HCT116 (cell line): Measurements from ENCODE around the gene KRTAP10-8.

Experiments
- EZH2phosphoT487 ChIP-seq: fragments of 200-600 bp; IDR thresholded peaks from 2 replicates; pipeline ENCODE4 v1.6.1; 2018; ENCODE audit warnings: antibody characterized with exemption, borderline replicate concordance
- POLR2A ChIP-seq: IDR thresholded peaks from 2 replicates; pipeline ENCODE4 v1.7.0; 2011; ENCODE audit warnings: borderline replicate concordance; ENCODE audit not compliant: insufficient read depth, insufficient read length; ENCODE audit errors: extremely low read depth
- SRF ChIP-seq: IDR thresholded peaks from 2 replicates; pipeline ENCODE4 v1.6.1; 2012; ENCODE audit warnings: low read depth
- ZNF274 ChIP-seq: fragments of 200-500 bp; sonication (Bioruptor generic); IDR thresholded peaks from 2 replicates; pipeline ENCODE4 v1.6.1; 2014; ENCODE audit warnings: mild to moderate bottlenecking, low read depth, low read length, inconsistent platforms
- TF ChIP-seq, protein P1 (sequence below), 3 experiments: fragments of 200-600 bp in 1 of 3; sonication (generic) in 1 of 3; IDR thresholded peaks in 2 of 3; conservative IDR thresholded peaks in 1 of 3; 2 replicates each; pipeline ENCODE4 v1.5.1; 2012 to 2017; ENCODE audit warnings: low read depth in 2 of 3, low read length in 2 of 3, antibody characterized with exemption in 1 of 3, borderline replicate concordance in 1 of 3, control low read depth in 1 of 3, mild to moderate bottlenecking in 1 of 3, mixed read lengths in 1 of 3, mixed run types in 1 of 3, moderate library complexity in 1 of 3; ENCODE audit not compliant: insufficient read depth in 1 of 3
- TF ChIP-seq, protein P2 (sequence below): IDR thresholded peaks from 2 replicates; pipeline ENCODE4 v1.6.1; 2011; ENCODE audit warnings: mild to moderate bottlenecking, low read length, moderate library complexity; ENCODE audit not compliant: insufficient replicate concordance; ENCODE audit errors: extremely low read depth
- TF ChIP-seq, protein P3 (sequence below): IDR thresholded peaks from 2 replicates; pipeline ENCODE4 v1.6.1; 2012

DNA sequence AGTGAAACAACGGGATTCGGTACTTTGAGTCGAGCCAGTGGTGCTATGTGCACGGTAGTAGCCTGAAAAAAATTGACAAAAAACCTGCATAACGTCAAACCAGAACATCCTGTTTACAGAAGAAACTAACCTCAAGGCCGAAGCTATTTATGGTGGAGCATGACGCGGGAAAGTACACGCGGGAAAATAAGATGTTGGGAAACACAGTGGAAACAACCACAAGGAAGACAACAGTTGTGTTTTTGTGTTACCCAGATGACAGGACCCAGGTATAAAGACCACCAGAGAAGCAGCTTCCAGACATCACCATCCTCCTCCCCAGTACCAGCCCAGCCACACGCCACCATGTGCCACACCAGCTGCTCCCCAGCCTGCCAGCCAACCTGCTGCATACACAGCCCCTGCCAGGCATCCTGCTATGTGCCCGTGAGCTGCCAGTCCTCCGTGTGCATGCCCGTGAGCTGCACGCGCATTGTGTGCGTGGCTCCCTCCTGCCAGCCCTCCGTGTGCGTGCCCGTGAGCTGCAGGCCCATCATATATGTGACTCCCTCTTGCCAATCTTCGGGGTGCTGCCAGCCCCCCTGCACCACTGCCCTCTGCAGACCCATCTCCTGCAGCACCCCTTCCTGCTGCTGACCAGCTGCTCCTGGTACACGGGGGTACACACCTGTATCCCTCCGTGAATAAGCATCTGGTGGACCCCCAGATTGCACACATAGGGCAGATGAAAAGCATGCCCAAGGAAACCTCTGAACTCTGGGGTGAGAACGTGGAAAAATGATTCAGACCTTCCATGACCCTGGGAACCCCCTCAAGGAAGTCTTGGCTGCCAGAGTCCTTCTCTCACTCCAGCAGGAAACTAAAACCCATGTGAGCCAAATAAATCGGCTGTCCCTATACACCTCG lies 46.0 kb downstream of the KRTAP10-8 start, which contains the start of gene KRTAP12-3:
- TF ChIP-seq, protein P1, sequence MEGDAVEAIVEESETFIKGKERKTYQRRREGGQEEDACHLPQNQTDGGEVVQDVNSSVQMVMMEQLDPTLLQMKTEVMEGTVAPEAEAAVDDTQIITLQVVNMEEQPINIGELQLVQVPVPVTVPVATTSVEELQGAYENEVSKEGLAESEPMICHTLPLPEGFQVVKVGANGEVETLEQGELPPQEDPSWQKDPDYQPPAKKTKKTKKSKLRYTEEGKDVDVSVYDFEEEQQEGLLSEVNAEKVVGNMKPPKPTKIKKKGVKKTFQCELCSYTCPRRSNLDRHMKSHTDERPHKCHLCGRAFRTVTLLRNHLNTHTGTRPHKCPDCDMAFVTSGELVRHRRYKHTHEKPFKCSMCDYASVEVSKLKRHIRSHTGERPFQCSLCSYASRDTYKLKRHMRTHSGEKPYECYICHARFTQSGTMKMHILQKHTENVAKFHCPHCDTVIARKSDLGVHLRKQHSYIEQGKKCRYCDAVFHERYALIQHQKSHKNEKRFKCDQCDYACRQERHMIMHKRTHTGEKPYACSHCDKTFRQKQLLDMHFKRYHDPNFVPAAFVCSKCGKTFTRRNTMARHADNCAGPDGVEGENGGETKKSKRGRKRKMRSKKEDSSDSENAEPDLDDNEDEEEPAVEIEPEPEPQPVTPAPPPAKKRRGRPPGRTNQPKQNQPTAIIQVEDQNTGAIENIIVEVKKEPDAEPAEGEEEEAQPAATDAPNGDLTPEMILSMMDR (IDR thresholded peaks at IDR 0.05 in 2 of 3, conservative IDR thresholded peaks at IDR 0.05 in 1 of 3; ENCODE audit: borderline replicate concordance in 1 of 3, insufficient read depth in 1 of 3, low read depth in 2 of 3, low read length in 2 of 3): no peak
- no peak for TF ChIP-seq ZNF274
- TF ChIP-seq EZH2phosphoT487: no peak
- TF ChIP-seq POLR2A: no peak
- TF ChIP-seq, protein P2, sequence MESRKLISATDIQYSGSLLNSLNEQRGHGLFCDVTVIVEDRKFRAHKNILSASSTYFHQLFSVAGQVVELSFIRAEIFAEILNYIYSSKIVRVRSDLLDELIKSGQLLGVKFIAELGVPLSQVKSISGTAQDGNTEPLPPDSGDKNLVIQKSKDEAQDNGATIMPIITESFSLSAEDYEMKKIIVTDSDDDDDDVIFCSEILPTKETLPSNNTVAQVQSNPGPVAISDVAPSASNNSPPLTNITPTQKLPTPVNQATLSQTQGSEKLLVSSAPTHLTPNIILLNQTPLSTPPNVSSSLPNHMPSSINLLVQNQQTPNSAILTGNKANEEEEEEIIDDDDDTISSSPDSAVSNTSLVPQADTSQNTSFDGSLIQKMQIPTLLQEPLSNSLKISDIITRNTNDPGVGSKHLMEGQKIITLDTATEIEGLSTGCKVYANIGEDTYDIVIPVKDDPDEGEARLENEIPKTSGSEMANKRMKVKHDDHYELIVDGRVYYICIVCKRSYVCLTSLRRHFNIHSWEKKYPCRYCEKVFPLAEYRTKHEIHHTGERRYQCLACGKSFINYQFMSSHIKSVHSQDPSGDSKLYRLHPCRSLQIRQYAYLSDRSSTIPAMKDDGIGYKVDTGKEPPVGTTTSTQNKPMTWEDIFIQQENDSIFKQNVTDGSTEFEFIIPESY: no peak
- no peak for TF ChIP-seq SRF
- TF ChIP-seq, protein P3, sequence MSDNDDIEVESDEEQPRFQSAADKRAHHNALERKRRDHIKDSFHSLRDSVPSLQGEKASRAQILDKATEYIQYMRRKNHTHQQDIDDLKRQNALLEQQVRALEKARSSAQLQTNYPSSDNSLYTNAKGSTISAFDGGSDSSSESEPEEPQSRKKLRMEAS: no peak
